Ishikawa (cell line): ENCODE data around the gene NUDCD3.

Experiments
- CEBPB ChIP-seq: IDR thresholded peaks from 2 replicates; pipeline ENCODE4 v1.6.1; 2012
- EGR1 ChIP-seq: IDR thresholded peaks from 2 replicates; pipeline ENCODE4 v1.6.1; 2012
- FOXM1 ChIP-seq: IDR thresholded peaks from 2 replicates; pipeline ENCODE4 v1.6.1; 2012; ENCODE audit warnings: low read depth, borderline replicate concordance
- TF ChIP-seq, protein P1 (sequence below): IDR thresholded peaks from 2 replicates; pipeline ENCODE4 v1.6.1; 2012
- TF ChIP-seq, protein P2 (sequence below): IDR thresholded peaks from 2 replicates; pipeline ENCODE4 v1.6.1; 2012; ENCODE audit warnings: low read depth, mild to moderate bottlenecking

DNA sequence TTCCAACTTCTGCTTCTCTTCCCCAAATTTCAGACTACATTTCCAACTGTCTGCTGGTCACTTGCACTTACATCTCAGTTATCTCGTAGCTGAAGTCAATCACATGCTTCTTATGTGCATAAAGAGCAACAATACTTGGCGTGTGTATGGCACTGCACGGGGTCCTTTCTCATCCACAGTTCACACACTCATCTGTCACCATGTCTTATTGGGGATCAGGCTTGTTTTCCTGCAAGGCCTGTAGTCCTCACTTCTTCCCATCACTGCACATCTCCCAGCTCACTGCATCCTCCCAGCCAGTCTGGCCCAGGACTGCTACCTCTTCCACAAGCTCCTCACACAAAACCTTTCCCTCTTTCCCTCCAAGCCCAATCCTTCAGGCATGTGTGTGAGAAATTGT, 35.3 kb downstream of the NUDCD3 start:
- TF ChIP-seq, protein P1, sequence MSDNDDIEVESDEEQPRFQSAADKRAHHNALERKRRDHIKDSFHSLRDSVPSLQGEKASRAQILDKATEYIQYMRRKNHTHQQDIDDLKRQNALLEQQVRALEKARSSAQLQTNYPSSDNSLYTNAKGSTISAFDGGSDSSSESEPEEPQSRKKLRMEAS = no peak
- no peak for TF ChIP-seq CEBPB
- no peak for TF ChIP-seq EGR1
- TF ChIP-seq FOXM1 = no peak
- TF ChIP-seq, protein P2, sequence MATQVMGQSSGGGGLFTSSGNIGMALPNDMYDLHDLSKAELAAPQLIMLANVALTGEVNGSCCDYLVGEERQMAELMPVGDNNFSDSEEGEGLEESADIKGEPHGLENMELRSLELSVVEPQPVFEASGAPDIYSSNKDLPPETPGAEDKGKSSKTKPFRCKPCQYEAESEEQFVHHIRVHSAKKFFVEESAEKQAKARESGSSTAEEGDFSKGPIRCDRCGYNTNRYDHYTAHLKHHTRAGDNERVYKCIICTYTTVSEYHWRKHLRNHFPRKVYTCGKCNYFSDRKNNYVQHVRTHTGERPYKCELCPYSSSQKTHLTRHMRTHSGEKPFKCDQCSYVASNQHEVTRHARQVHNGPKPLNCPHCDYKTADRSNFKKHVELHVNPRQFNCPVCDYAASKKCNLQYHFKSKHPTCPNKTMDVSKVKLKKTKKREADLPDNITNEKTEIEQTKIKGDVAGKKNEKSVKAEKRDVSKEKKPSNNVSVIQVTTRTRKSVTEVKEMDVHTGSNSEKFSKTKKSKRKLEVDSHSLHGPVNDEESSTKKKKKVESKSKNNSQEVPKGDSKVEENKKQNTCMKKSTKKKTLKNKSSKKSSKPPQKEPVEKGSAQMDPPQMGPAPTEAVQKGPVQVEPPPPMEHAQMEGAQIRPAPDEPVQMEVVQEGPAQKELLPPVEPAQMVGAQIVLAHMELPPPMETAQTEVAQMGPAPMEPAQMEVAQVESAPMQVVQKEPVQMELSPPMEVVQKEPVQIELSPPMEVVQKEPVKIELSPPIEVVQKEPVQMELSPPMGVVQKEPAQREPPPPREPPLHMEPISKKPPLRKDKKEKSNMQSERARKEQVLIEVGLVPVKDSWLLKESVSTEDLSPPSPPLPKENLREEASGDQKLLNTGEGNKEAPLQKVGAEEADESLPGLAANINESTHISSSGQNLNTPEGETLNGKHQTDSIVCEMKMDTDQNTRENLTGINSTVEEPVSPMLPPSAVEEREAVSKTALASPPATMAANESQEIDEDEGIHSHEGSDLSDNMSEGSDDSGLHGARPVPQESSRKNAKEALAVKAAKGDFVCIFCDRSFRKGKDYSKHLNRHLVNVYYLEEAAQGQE = no peak
